ENCODE measurements around the gene CFAP77.

Gene CFAP77

DNA sequence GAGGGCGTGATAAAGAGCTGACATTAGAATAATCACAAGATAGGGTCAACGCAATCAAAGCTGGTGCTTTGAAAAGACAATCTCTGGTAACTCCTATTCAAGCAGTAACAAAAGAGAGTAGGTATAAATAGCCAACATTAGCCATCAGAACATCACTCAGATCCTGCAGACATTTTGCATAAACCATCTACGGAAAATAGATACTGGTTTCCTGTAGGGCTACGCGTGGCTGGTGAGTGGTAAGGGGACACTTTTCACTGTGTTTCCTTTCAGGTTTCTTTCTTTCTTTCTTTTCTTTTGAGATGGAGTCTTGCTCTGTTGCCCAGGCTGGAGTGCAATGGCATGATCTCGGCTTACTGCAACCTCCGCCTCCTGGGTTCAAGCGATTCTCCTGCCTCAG is 25.6 kb upstream of the CFAP77 start:
- H2AFZ ChIP-seq (ENCODE audit: low read depth, low read length): no peak overlapping the region
- peaks cover 80% of the 10 kb centered on the region for H3K36me3 ChIP-seq (ENCODE audit: insufficient read depth, low read length)
- H3K4me3 ChIP-seq (ENCODE audit: low read length): no peak overlapping the region
- H3K4me1 ChIP-seq (ENCODE audit: insufficient read depth, low read length): no peaks in the 10 kb centered on the region
- no peaks in the 10 kb centered on the region for H3K9me3 ChIP-seq (ENCODE audit: low read length)
- no peaks in the 10 kb centered on the region for H3K27me3 ChIP-seq (ENCODE audit: insufficient read depth, low read length)

GRCh38 chr9:132387133-132387532 is 22.9 kb upstream of the CFAP77 start:
- H3K9me3 ChIP-seq (ENCODE audit: low read length): no peaks in the 10 kb centered on the region
- peaks cover 86% of the 10 kb centered on the region for H3K36me3 ChIP-seq (ENCODE audit: insufficient read depth, low read length)
- no peak overlapping the region for H3K4me3 ChIP-seq (ENCODE audit: low read length)
- H2AFZ ChIP-seq (ENCODE audit: low read depth, low read length): no peak overlapping the region
- no peaks in the 10 kb centered on the region for H3K27me3 ChIP-seq (ENCODE audit: insufficient read depth, low read length)
- no peaks in the 10 kb centered on the region for H3K4me1 ChIP-seq (ENCODE audit: insufficient read depth, low read length)

DNA sequence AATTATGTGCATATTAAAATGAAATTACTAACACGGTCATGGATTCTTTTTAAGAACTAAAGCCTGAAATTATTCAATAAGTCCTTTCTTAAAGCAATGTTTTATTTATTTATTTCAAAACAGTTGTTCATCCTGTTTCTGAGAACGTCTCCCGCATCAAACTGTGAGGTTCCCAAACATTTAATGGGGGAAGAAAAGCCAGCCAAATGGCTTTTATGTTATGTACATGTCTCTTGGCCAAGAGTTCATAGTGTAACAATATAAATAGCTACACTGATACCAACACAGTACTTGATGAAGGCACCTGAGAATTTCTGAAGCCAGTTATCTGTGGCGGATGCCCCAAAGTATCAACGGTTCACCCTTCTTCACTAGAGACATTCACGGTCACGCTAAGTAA is 19.0 kb upstream of the CFAP77 start:
- Histone ChIP-seq H3K36me3 (ENCODE audit: insufficient read depth, low read length) (peaks cover 82% of the 10 kb centered on the region), H3K9me3 (ENCODE audit: low read length) (no peaks in the 10 kb centered on the region), H3K4me3 (ENCODE audit: low read length) (no peak overlapping the region), H3K27me3 (ENCODE audit: insufficient read depth, low read length) (no peaks in the 10 kb centered on the region), H3K4me1 (ENCODE audit: insufficient read depth, low read length) (no peaks in the 10 kb centered on the region), H2AFZ (ENCODE audit: low read depth, low read length) (no peak overlapping the region)

GRCh38 chr9:132391449-132391848 is 18.6 kb upstream of the CFAP77 start:
- Histone ChIP-seq H3K9me3 (ENCODE audit: low read length) (no peaks in the 10 kb centered on the region), H3K4me3 (ENCODE audit: low read length) (no peak overlapping the region), H3K4me1 (ENCODE audit: insufficient read depth, low read length) (no peaks in the 10 kb centered on the region), H3K27me3 (ENCODE audit: insufficient read depth, low read length) (no peaks in the 10 kb centered on the region), H3K36me3 (ENCODE audit: insufficient read depth, low read length) (peaks cover 83% of the 10 kb centered on the region), H2AFZ (ENCODE audit: low read depth, low read length) (no peak overlapping the region)

DNA sequence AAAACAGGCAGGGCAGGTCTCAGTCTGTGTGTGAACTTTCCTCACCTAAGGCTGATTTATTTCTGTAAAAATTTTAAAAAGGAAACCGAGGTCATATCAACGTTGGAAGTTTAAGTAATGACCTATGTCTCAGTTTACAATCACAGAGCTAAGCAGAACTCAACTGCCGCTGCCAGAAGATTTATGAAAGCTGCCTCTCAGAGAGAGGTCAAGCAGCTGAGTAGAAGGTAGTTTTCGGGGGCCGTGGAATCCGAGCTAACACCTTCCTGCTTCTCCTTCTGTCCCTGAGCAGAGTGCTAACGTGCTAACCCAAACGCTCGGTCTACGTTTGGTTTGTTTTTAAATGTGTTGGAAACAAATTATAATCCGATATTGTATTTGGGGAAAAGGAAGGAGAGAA is 14.5 kb upstream of the CFAP77 start:
- Histone ChIP-seq H3K27me3 (ENCODE audit: insufficient read depth, low read length) (no peaks in the 10 kb centered on the region), H2AFZ (ENCODE audit: low read depth, low read length) (no peak overlapping the region), H3K4me3 (ENCODE audit: low read length) (no peak overlapping the region), H3K36me3 (ENCODE audit: insufficient read depth, low read length) (peaks cover 82% of the 10 kb centered on the region), H3K4me1 (ENCODE audit: insufficient read depth, low read length) (no peaks in the 10 kb centered on the region), H3K9me3 (ENCODE audit: low read length) (no peaks in the 10 kb centered on the region)

GRCh38 chr9:132401824-132402223 is 8.2 kb upstream of the CFAP77 start:
- peaks cover 14% of the 10 kb centered on the region for H3K4me1 ChIP-seq (ENCODE audit: insufficient read depth, low read length)
- H3K4me3 ChIP-seq (ENCODE audit: low read length): no peak overlapping the region
- H2AFZ ChIP-seq (ENCODE audit: low read depth, low read length): no peak overlapping the region
- H3K9me3 ChIP-seq (ENCODE audit: low read length): no peaks in the 10 kb centered on the region
- no peaks in the 10 kb centered on the region for H3K27me3 ChIP-seq (ENCODE audit: insufficient read depth, low read length)
- peaks cover 62% of the 10 kb centered on the region for H3K36me3 ChIP-seq (ENCODE audit: insufficient read depth, low read length)

GRCh38 chr9:132404228-132404881 is 5.7 kb upstream of the CFAP77 start:
- Histone ChIP-seq H3K4me3 (ENCODE audit: low read length) (no peak overlapping the region), H3K4me1 (ENCODE audit: insufficient read depth, low read length) (peaks cover 19% of the 10 kb centered on the region), H3K27me3 (ENCODE audit: insufficient read depth, low read length) (peaks cover 12% of the 10 kb centered on the region), H3K9me3 (ENCODE audit: low read length) (no peaks in the 10 kb centered on the region), H3K36me3 (ENCODE audit: insufficient read depth, low read length) (peaks cover 41% of the 10 kb centered on the region), H2AFZ (ENCODE audit: low read depth, low read length) (no peak overlapping the region)

- no peaks in the 10 kb centered on the region for H3K9me3 ChIP-seq (ENCODE audit: low read length)
- peaks cover 29% of the 10 kb centered on the region for H3K4me1 ChIP-seq (ENCODE audit: insufficient read depth, low read length)
- peaks cover 21% of the 10 kb centered on the region for H3K27me3 ChIP-seq (ENCODE audit: insufficient read depth, low read length)
- H3K4me3 ChIP-seq (ENCODE audit: low read length): peak within 1 kb of the TSS; percentile 94
- H3K36me3 ChIP-seq (ENCODE audit: insufficient read depth, low read length): peaks cover 20% of the 10 kb centered on the region
- H2AFZ ChIP-seq (ENCODE audit: low read depth, low read length): peak within 1 kb of the TSS; percentile 33
Measured at GRCh38 chr9:132406554-132407122, 3.4 kb upstream of the CFAP77 start, which contains the start of gene TTF1. Gene TTF1 (minus strand): TSS chr9:132406840. CDS start chr9:132402821, 4,019 bp downstream.

- Histone ChIP-seq H3K4me1 (ENCODE audit: insufficient read depth, low read length) (peaks cover 29% of the 10 kb centered on the region), H3K4me3 (ENCODE audit: low read length) (peak overlapping the region; percentile 94), H3K27me3 (ENCODE audit: insufficient read depth, low read length) (peaks cover 21% of the 10 kb centered on the region), H3K36me3 (ENCODE audit: insufficient read depth, low read length) (peaks cover 15% of the 10 kb centered on the region), H2AFZ (ENCODE audit: low read depth, low read length) (peak overlapping the region; percentile 33), H3K9me3 (ENCODE audit: low read length) (no peaks in the 10 kb centered on the region)
Measured at GRCh38 chr9:132407196-132407595, 2.8 kb upstream of the CFAP77 start.

- Histone ChIP-seq H3K36me3 (ENCODE audit: insufficient read depth, low read length) (peaks cover 7% of the 10 kb centered on the region), H2AFZ (ENCODE audit: low read depth, low read length) (no peak overlapping the region), H3K27me3 (ENCODE audit: insufficient read depth, low read length) (peaks cover 29% of the 10 kb centered on the region), H3K9me3 (ENCODE audit: low read length) (no peaks in the 10 kb centered on the region), H3K4me1 (ENCODE audit: insufficient read depth, low read length) (peaks cover 29% of the 10 kb centered on the region), H3K4me3 (ENCODE audit: low read length) (no peak overlapping the region)
Measured at GRCh38 chr9:132408521-132408920, 1.5 kb upstream of the CFAP77 start.

DNA sequence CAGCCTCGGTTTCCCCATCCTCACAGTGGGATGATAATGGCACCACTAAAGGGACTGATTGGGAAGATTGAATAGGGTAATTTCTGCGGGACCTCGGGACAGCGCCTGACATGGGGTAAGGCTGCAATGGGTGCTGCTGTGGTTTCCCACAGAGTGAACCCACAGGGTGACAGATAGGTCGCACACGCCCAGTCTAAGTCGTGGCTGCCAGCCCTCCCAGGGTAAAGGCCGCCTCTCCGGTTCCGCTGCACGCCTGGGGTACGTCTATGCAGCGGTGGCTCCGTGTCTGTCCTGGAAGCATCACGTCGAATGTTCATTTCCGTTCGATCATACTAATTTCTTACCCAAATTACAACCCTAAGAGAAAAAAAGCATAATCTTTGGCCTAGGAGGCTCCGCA is 631 bp downstream of the CFAP77 start:
- Histone ChIP-seq H3K27me3 (ENCODE audit: insufficient read depth, low read length) (peaks cover 41% of the 10 kb centered on the region), H3K4me3 (ENCODE audit: low read length) (peak overlapping the region; percentile 47), H3K36me3 (ENCODE audit: insufficient read depth, low read length) (no peaks in the 10 kb centered on the region), H3K9me3 (ENCODE audit: low read length) (no peaks in the 10 kb centered on the region), H2AFZ (ENCODE audit: low read depth, low read length) (peak overlapping the region; percentile 94), H3K4me1 (ENCODE audit: insufficient read depth, low read length) (peaks cover 36% of the 10 kb centered on the region)

GRCh38 chr9:132411091-132411508 is 1.1 kb downstream of the CFAP77 start:
- Histone ChIP-seq H2AFZ (ENCODE audit: low read depth, low read length) (no peak overlapping the region), H3K4me3 (ENCODE audit: low read length) (no peak overlapping the region), H3K4me1 (ENCODE audit: insufficient read depth, low read length) (peaks cover 32% of the 10 kb centered on the region), H3K9me3 (ENCODE audit: low read length) (no peaks in the 10 kb centered on the region), H3K36me3 (ENCODE audit: insufficient read depth, low read length) (no peaks in the 10 kb centered on the region), H3K27me3 (ENCODE audit: insufficient read depth, low read length) (peaks cover 41% of the 10 kb centered on the region)

DNA sequence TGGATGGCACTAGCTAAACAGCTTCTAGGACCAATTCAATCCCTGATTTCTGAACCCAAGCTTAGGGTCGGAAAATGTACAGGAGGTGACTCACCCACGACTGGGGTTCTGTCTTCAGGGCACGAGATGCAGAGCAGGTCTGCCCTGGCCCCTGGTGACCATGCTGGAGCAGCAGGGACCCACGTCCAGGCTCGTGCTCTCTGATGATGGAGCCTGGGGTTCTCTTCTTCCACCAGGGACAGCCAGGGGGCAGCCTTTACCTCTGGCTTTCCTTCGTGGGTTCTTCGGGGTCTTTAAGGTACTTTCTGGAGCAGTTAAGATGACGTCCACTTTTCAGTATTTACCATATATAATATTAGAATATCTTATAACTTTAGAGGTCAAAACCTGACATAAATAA is 2.1 kb downstream of the CFAP77 start:
- H3K36me3 ChIP-seq (ENCODE audit: insufficient read depth, low read length): no peaks in the 10 kb centered on the region
- no peaks in the 10 kb centered on the region for H3K9me3 ChIP-seq (ENCODE audit: low read length)
- H2AFZ ChIP-seq (ENCODE audit: low read depth, low read length): no peak overlapping the region
- peaks cover 31% of the 10 kb centered on the region for H3K4me1 ChIP-seq (ENCODE audit: insufficient read depth, low read length)
- H3K4me3 ChIP-seq (ENCODE audit: low read length): no peak overlapping the region
- H3K27me3 ChIP-seq (ENCODE audit: insufficient read depth, low read length): peaks cover 41% of the 10 kb centered on the region

DNA sequence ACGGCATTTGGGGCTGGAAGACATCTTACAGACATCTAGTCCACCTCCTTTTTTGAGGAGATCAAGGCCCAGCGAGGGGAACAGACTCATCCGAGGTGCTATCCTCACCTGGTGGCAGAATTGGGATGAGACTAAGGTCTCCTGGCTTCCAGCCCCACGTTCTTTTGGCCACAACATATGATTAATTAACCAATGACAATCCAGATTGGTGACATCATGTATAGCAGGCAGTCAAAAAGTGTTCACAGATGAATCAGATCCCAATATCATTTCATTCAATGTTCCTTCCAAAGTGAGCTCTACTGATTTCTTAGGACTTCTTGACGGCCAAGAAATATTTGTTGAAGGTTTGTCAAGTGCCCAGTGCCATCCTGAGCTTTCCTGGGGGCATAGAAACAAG is 3.9 kb downstream of the CFAP77 start:
- no peaks in the 10 kb centered on the region for H3K9me3 ChIP-seq (ENCODE audit: low read length)
- no peak overlapping the region for H3K4me3 ChIP-seq (ENCODE audit: low read length)
- peaks cover 34% of the 10 kb centered on the region for H3K27me3 ChIP-seq (ENCODE audit: insufficient read depth, low read length)
- peaks cover 35% of the 10 kb centered on the region for H3K4me1 ChIP-seq (ENCODE audit: insufficient read depth, low read length)
- no peak overlapping the region for H2AFZ ChIP-seq (ENCODE audit: low read depth, low read length)
- no peaks in the 10 kb centered on the region for H3K36me3 ChIP-seq (ENCODE audit: insufficient read depth, low read length)
